Dermis blood vessel endothelial cell (primary cell): Measurements from ENCODE around the gene CTXN3. TPM values are rescaled to one million over a fixed set of nuclear protein-coding genes. Genes with fewer than 3 reads are reported as not detected.

ENCODE experiments used
- DNase-seq: peaks from one replicate; pipeline ENCODE4 v3.0.0; 2010
- total RNA-seq: library from RNA; depleted of rRNA; stranded (reverse); fragments of >200 nt; gene quantifications from 2 replicates; pipeline ENCODE4 v1.2.3, GENCODE V29; 2014

Gene CTXN3
- not detected in 2 replicates for total RNA-seq

- no peak for DNase-seq
Measured at GRCh38 chr5:127649018-127649439, at the start of gene CTXN3. CTXN3 (plus strand) TSS chr5:127649082; CDS start chr5:127657522, 8,440 bp downstream.

DNA sequence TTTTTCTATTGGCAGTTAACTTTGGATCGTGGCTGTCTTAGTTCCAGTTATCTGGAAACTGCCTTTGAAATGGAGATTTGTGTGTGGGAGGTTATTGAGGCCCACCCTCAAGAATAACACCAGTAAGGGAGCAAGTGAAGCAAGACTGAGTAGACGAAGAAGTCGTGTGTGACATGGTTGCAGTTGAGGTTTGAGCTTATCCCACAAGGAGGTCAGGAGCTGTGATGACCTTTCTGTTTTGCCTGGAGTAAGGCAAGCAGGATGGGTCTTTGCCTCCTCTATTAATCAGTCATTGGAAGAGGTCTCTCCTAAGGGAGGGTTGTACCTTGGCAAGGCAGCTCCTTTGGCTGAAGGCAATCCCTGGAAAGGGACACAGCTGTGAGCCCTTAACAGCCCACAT, 49.6 kb upstream of the CTXN3 start:
- no peak for DNase-seq

GRCh38 chr5:127599847-127600246, 49.0 kb upstream of the CTXN3 start:
- no peak for DNase-seq

- DNase-seq = no peak
Measured at GRCh38 chr5:127601111-127601510, 47.8 kb upstream of the CTXN3 start.

- DNase-seq = no peak
Measured at GRCh38 chr5:127601601-127602000, 47.3 kb upstream of the CTXN3 start.

DNA sequence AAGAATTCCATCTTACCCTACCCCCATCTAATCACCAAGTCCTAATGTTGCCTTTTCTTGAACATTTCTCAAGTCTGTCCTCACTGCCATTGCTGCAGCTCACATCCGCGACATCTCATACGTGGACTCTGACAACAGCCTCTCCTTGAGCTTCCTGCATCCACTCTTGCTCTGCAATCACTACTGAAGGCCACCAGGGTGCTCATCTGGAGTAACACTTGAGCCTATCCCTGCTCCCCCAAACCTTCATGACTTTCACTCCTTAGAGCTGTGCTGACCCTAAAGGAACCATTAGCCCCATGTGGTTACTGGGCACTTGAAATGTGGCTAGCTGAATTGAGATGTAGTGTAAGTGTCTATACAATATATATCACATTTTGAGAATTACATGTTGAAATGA, 46.4 kb upstream of the CTXN3 start:
- DNase-seq = no peak

DNA sequence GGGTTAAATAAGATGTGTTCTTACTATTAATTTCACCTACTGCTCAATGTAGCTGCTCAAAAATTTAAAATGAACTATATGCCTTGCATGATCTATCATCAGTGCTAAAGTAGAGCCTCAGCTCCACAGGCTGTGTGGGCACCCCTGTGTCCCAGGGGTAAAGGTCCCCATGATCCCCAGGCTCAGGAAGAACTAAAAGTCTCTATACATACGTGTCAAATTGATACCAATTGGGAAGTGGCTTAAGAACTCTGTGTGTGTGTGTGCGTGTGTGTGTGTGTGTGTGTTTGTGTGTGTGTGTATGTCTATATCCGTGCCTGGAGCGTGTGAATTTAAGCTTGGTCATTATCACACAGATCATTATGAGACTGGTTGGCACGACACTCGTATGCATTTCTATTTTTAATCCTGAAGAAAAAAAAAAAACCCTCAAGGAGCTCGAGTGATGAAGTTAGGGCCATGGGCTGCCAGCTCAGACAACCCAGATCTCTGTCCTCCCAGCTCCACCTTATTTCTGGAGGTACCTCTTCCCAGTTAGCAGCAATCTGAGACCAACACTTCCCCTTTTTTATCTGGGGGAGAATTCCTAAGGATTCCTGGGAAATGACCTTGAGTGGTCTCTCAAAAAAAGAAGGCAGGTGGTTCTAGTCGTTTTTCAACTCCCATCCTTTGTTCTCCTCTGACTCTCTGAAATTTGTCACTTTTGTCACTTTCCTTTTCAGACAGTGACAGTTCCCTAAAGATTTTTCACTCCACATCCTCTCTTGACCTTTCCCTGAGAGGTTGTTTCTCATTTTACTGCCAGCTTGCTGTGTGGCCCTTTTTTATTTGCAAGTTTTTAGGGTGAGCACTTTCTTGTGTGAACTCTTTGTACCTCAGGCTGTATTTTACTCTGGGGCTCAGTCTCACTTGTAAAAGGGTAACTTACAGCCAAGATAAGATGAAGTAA, 45.7 kb upstream of the CTXN3 start:
- no peak for DNase-seq

DNA sequence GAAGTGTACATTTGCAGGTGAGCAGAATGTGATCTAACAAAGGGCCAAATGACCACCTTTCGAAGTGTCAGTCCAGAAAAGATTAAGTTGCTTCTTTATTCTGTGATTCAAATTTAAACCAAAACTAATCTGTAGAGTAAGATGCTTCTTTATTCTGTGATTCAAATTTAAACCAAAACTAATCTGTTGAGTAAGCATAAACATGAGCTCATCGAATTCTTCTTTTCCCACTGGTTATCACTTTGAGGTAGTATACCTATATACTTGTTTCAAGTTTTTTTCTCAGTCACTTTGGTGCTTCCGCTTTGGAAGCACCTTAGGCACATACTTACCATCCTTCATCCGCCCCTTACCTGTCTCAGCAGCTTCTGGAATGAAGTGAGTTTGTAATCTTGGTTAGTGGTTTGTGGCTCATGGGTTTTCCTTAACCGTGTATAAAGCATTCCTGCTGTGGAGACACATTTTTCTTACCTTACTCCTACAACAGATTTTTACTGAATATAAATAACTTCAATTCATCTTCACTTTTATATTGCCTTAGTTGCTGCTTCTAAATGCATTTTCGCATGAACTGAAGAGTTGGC, 40.7 kb upstream of the CTXN3 start:
- DNase-seq = no peak

GRCh38 chr5:127609011-127609410, 39.9 kb upstream of the CTXN3 start:
- no peak for DNase-seq

- no peak for DNase-seq
Measured at GRCh38 chr5:127609957-127610356, 38.9 kb upstream of the CTXN3 start.

GRCh38 chr5:127612441-127613141, 36.3 kb upstream of the CTXN3 start:
- no peak for DNase-seq

- no peak for DNase-seq
Measured at GRCh38 chr5:127615916-127616315, 33.0 kb upstream of the CTXN3 start.

GRCh38 chr5:127619908-127620479, 28.9 kb upstream of the CTXN3 start:
- no peak for DNase-seq

GRCh38 chr5:127621601-127622325, 27.1 kb upstream of the CTXN3 start:
- DNase-seq = no peak

DNA sequence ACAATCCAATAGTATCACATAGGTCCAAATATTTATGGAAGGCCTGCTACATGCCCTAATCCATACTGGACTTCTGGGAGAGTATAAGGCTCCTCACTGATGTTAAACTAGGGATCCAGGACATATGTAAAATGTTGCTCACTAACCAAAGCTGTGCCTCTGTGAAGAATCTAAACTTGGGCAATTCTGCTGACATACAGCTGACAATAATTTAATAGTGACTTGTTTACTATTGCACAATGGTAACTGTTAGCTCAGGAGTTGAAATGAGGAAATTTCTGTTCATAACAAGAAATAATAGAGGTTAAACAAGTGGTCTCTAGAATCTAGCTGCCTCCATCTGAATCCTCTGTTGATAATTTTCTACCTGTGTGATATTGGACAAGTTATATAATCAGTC, 14.9 kb upstream of the CTXN3 start:
- DNase-seq = no peak

GRCh38 chr5:127639828-127640227, 9.1 kb upstream of the CTXN3 start:
- no peak for DNase-seq

DNA sequence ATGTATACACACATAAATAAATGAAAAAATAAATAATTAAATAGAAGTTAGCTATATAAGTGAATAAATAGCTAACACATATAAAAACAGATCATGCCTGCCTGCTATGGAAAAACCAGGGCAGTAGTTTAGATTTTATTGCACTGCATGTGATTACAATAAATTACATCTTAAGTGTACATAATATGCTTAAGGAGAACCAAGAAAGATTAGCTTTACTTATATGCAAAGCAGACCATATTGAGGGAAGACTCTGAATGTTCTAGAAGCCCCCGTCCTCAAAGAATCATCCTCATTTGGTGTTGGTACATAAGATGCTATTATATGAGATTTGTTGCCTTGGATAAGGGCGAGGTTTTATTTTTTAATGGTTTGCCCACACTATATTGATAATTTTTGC, 5.9 kb upstream of the CTXN3 start:
- no peak for DNase-seq

GRCh38 chr5:127643607-127644006, 5.3 kb upstream of the CTXN3 start:
- no peak for DNase-seq

GRCh38 chr5:127645300-127645726, 3.6 kb upstream of the CTXN3 start:
- DNase-seq = no peak

DNA sequence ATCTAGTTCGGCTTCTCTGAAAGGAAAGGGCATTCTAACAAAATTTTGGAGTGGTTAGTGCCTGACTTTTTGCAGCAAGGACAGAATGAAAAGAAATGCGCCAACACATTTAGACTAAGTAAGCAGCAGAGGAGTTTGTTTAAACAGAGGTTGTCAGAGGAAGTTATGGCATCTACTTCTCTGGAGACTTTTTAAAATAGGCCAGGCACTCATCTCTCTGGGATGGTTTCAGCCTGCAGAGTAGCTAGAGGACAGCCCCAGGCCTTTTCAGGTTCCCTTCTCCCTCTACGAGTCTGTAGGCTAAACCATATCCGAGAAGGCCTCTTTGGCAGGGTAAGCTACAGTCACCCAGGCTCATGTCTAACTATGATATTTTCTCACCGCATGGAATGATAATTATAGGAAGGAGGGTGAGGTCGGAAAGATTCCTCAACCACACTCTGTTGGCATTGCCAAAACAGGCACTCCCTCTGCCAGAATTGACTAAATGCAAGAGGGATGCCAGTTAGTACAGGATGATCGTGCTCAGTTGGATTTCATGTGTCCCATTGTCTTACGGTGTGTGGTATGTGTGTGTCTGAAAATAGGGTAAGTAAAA, 1.4 kb upstream of the CTXN3 start:
- DNase-seq = no peak

GRCh38 chr5:127650022-127650421, 1.1 kb downstream of the CTXN3 start:
- DNase-seq = no peak

DNA sequence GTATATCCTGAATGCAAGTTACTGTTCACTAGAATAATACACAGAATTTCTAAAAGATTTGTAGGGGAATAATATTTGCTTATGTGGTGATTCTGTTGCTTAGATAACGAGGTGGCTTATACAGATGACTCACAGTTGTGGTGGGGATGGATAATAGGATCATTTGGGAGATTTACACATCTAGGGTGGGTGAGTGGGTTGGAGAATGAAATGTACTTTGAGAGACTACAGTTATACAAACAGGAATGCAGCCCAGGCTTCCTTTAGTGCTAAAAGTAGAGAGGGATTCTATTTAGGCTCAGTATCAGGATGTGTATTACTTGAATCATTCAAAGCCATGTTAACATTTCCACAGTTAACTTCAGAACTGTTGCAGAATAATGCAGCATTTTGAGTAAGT, 1.8 kb downstream of the CTXN3 start:
- no peak for DNase-seq
